ENCODE results near the gene MINDY4. TPM values are rescaled to one million over a fixed set of nuclear protein-coding genes. Genes with fewer than 3 reads are reported as not detected.

The MINDY4 gene
- total and polyA plus RNA-seq, 2 of the 8 experiments (the other 6 are each of a cell fraction or from before 2014, with no cell fraction given) = 1.3 to 3.6 TPM

DNA sequence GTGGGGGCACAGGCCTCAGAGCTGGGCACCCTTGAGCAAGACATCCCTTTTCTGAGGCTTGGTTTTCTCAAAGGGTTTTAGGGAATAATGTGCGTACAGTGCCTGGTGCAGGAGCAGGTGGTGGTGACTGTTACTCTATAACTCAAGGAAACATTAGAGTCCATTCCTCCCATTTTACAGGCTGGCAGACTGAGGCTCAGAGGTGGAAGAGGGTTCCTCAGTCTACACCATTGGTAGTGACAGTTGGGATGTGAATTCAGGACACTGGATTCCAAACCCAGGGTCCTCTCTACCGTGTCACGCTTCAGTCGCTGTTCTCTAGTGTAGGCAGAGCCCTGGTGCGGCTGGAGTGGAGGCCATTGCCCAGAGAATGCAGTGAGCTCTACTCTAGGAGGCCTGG, 100.4 kb downstream of the MINDY4 start:
- DNase-seq (ENCODE audit: low read depth in 1 of 2, low spot score in 2 of 2) (no peak), FAIRE-seq (no peak)
- Histone ChIP-seq H4K5ac (ENCODE audit: insufficient read length, low read depth, low read length) (no peak overlapping the region), H4K20me1 (replicated peaks in 1 of 2; ENCODE audit: control insufficient read depth in 1 of 2, insufficient read depth in 2 of 2, low read length in 2 of 2) (no peaks in the 10 kb centered on the region), H3K4me2 (ENCODE audit: insufficient read depth in 1 of 2, low read depth in 2 of 2, low read length in 2 of 2) (no peak overlapping the region), H2BK20ac (ENCODE audit: low read length) (no peak overlapping the region), H2AK5ac (ENCODE audit: low read depth, low read length) (0 out of 2 replicates have a peak overlapping the region, but pooled peaks have one; percentile 9), H2AFZ (ENCODE audit: low read length) (no peak overlapping the region), H3K56ac (replicated peaks; ENCODE audit: insufficient read length, low read depth, low read length) (no peak overlapping the region), H3K23ac (ENCODE audit: insufficient read length) (no peak overlapping the region), H2BK12ac (ENCODE audit: low read depth, low read length) (no peak overlapping the region), H4K8ac (ENCODE audit: extremely low read depth, insufficient read depth, low read length) (no peak overlapping the region), H3K4me3 (ENCODE audit: extremely low read depth in 1 of 4, insufficient read depth in 2 of 4, low read depth in 3 of 4, low read length in 4 of 4) (no peak overlapping the region), H3K79me2 (ENCODE audit: control insufficient read depth in 1 of 2, insufficient read depth in 2 of 2, low read length in 2 of 2) (no peaks in the 10 kb centered on the region), H3K36me3 (ENCODE audit: control insufficient read depth in 2 of 4, insufficient read depth in 4 of 4, low read length in 3 of 4) (no peaks in the 10 kb centered on the region), H2BK5ac (ENCODE audit: low read depth, low read length) (no peak overlapping the region), H3K18ac (ENCODE audit: extremely low read depth, low read length) (no peak overlapping the region), H3K23me2 (ENCODE audit: low read depth, low read length) (no peaks in the 10 kb centered on the region), H3K9ac (replicated peaks in 1 of 4; ENCODE audit: extremely low read depth in 1 of 4, low read depth in 3 of 4, low read length in 3 of 4) (no peak overlapping the region), H3K14ac (ENCODE audit: insufficient read length) (no peak overlapping the region), H3K79me1 (ENCODE audit: low read depth, low read length) (no peaks in the 10 kb centered on the region), H2BK15ac (ENCODE audit: low read length) (no peak overlapping the region), H3K4me1 (replicated peaks in 1 of 4; ENCODE audit: control insufficient read depth in 3 of 4, insufficient read depth in 4 of 4, low read length in 3 of 4) (peaks cover 0 to 4% (median 2%) of the 10 kb centered on the region in 4 experiments; a peak in 3 of 7 replicates), H3K27ac (ENCODE audit: low read depth, low read length) (no peak overlapping the region), H2BK120ac (replicated peaks; ENCODE audit: low read depth, low read length) (no peak overlapping the region), H3K9me3 (ENCODE audit: insufficient read depth in 2 of 2, low read depth in 1 of 2, low read length in 1 of 2) (no peaks in the 10 kb centered on the region), H4K91ac (replicated peaks; ENCODE audit: insufficient read length, low read length) (no peak overlapping the region), H3K4ac (replicated peaks; ENCODE audit: insufficient read length, low read depth, low read length) (no peak overlapping the region), H3K27me3 (replicated peaks in 1 of 4; ENCODE audit: control insufficient read depth in 3 of 4, extremely low read depth in 1 of 4, insufficient read depth in 3 of 4, low read length in 3 of 4) (no peaks in the 10 kb centered on the region)
- POLR2A ChIA-PET (ENCODE audit: partially characterized antibody) = no interaction called here
- CTCF ChIA-PET (ENCODE audit: partially characterized antibody) = interaction anchor here (1.0 to 2.1 kb wide), 8 partner anchors 9 to 97 kb away, joined by 3 to 6 read pairs (median 3); no protein-coding TSS in a partner anchor
- 86% methylated on average over 4 of the region's 5 CpGs; no CpG with 5 or more reads in 1 of the 2 experiments for WGBS, 2 experiments (ENCODE audit: extremely low coverage in 1 of 2, insufficient coverage in 1 of 2, insufficient read length in 1 of 2, insufficient replicate concordance in 2 of 2, low coverage in 1 of 2, low lambda C conversion rate in 2 of 2, missing lambda C conversion rate in 1 of 2)
- TF ChIP-seq BACH1 (IDR thresholded peaks at IDR 0.05; ENCODE audit: low read length) (no peak), ATF2 (IDR thresholded peaks at IDR 0.05; ENCODE audit: low read length) (no peak), RAD21 (IDR thresholded peaks at IDR 0.05 in 1 of 2, conservative IDR thresholded peaks at IDR 0.05 in 1 of 2; ENCODE audit: low read depth in 2 of 2, low read length in 2 of 2) (no peak), CEBPB (IDR thresholded peaks at IDR 0.05; ENCODE audit: low read depth, low read length) (no peak), NRF1 (IDR thresholded peaks at IDR 0.05; ENCODE audit: low read depth, low read length) (no peak), KDM1A (IDR thresholded peaks at IDR 0.05; ENCODE audit: borderline replicate concordance, low read length) (peak; percentile 31; the same call in 1 of the 2 replicates), SP1 (IDR thresholded peaks at IDR 0.05; ENCODE audit: low read depth, low read length) (no peak)

Measured in H1 (cell line).